RWPE1 (cell line): ENCODE data around the gene GLS.

Source experiments
- CTCF ChIA-PET: fragments of 350-600 bp; sonication (Branson Sonifier 250); formaldehyde crosslinking; extraction: SDS; loops from one replicate; lab custom pipeline; 2021; lab: Yijun Ruan, JAX
- POLR2A ChIA-PET: fragments of 400-600 bp; formaldehyde crosslinking; extraction: SDS; loops from one replicate; lab custom pipeline; 2020; ENCODE audit warnings: antibody characterized with exemption; ENCODE audit not compliant: low non-redundant PET; lab: Yijun Ruan, JAX
- DNase-seq: peaks from one replicate; pipeline ENCODE4 v3.0.0; 2012; ENCODE audit warnings: low spot score
- H3K27ac ChIP-seq: fragments of 450-650 bp; 2 replicates; pipeline ENCODE4 v1.5.1; 2017
- TF ChIP-seq, protein P1 (sequence below): fragments of 450-650 bp; conservative IDR thresholded peaks from 2 replicates; pipeline ENCODE4 v1.5.1; 2017; ENCODE audit warnings: low read depth, mild to moderate bottlenecking

The GLS gene

DNA sequence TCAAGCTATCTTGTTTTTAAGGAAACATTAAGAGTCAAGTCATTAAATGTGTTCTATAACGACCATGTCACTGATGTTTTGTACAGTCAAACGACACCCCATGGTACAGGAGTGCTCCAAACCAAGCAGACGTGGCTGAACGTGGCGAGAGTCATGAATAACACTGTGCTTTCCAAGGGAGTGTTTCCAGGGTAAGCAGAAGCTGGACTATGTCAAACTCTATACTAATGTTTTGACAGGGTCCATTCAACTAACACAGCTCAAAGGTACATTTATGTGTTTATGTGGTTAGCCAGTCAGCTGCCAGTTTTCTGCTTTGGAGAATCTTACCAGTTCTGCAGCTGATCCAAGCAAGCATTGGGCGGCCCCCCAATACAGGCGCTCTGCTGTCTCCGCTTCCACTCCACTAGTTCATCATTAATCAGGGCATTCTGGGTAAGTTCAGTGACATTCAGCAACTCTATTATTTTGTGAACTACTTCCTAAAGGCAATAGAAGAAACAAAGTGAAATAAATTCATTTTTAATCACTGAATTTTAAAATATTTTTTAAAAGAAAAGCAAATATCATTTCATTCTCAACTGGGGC lies 117.0 kb downstream of the GLS start:
- ChIA-PET POLR2A (no interaction called here), CTCF (no interaction called here)
- H3K27ac ChIP-seq = no peak overlapping the region
- TF ChIP-seq, protein P1, sequence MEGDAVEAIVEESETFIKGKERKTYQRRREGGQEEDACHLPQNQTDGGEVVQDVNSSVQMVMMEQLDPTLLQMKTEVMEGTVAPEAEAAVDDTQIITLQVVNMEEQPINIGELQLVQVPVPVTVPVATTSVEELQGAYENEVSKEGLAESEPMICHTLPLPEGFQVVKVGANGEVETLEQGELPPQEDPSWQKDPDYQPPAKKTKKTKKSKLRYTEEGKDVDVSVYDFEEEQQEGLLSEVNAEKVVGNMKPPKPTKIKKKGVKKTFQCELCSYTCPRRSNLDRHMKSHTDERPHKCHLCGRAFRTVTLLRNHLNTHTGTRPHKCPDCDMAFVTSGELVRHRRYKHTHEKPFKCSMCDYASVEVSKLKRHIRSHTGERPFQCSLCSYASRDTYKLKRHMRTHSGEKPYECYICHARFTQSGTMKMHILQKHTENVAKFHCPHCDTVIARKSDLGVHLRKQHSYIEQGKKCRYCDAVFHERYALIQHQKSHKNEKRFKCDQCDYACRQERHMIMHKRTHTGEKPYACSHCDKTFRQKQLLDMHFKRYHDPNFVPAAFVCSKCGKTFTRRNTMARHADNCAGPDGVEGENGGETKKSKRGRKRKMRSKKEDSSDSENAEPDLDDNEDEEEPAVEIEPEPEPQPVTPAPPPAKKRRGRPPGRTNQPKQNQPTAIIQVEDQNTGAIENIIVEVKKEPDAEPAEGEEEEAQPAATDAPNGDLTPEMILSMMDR = no peak
- no peak for DNase-seq

DNA sequence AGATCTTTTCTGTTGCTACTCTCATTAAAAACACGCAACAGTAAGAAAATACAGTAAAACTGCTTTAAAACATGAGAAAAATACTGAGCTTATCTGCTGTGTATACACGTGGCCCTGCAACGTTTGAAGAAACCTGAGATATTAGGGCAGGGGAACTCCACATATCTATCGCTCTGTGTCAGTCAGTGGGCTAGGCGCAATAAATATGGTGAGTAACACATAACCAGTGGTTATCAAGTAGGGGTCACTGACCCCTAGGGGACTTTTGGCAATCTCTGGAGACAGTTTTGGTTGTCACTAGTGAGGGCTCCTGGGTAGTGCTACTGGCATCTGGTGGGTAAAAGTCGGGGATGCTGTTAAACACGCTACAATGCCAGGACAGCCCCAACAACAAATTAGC lies 118.4 kb downstream of the GLS start:
- ChIA-PET CTCF (interaction anchor here (0.6 to 0.8 kb wide), 2 partner anchors 31 to 1269 kb away, joined by 3 to 9 read pairs; no protein-coding TSS in a partner anchor), POLR2A (no interaction called here)
- TF ChIP-seq, protein P1 = no peak
- H3K27ac ChIP-seq = no peak overlapping the region
- DNase-seq = no peak

- POLR2A ChIA-PET = no interaction called here
- TF ChIP-seq, protein P1 = no peak
- no peak overlapping the region for H3K27ac ChIP-seq
- no peak for DNase-seq
- CTCF ChIA-PET = interaction anchor here (0.6 kb wide), 1 partner anchor 324 kb away, joined by 3 read pairs; no protein-coding TSS in a partner anchor
Measured at GRCh38 chr2:190999949-191000665, 119.5 kb downstream of the GLS start.

GRCh38 chr2:191001032-191001431 lies 120.4 kb downstream of the GLS start:
- TF ChIP-seq, protein P1 = no peak
- no peak overlapping the region for H3K27ac ChIP-seq
- peak; percentile 61 for DNase-seq
- POLR2A ChIA-PET = no interaction called here
- CTCF ChIA-PET = interaction anchor here (0.5 kb wide), 1 partner anchor 128 kb away, joined by 3 read pairs; no protein-coding TSS in a partner anchor

GRCh38 chr2:191001624-191002023 lies 121.0 kb downstream of the GLS start:
- no peak overlapping the region for H3K27ac ChIP-seq
- ChIA-PET CTCF (no interaction called here), POLR2A (no interaction called here)
- TF ChIP-seq, protein P1 = no peak
- no peak for DNase-seq

- ChIA-PET CTCF (no interaction called here), POLR2A (no interaction called here)
- no peak for DNase-seq
- TF ChIP-seq, protein P1 = no peak
- no peak overlapping the region for H3K27ac ChIP-seq
Measured at GRCh38 chr2:191003405-191004309, 123.0 kb downstream of the GLS start.
